ENCODE data around the gene CTCFL.

- TF ChIP-seq CTCF (IDR thresholded peaks at IDR 0.05; ENCODE audit: insufficient read depth, low read length) (no peak), POLR2AphosphoS5 (IDR thresholded peaks at IDR 0.05; ENCODE audit: low read depth) (no peak)
Measured at GRCh38 chr20:57461726-57462125, 63.2 kb downstream of the CTCFL start.

All from HL-60 (cell line).